Loucy (cell line): ENCODE results near the gene DLGAP1.

ENCODE experiments used
- H2AFZ ChIP-seq: fragments of 200-600 bp; sonication (generic); 2 replicates; pipeline ENCODE4 v1.6.0; 2016; ENCODE audit warnings: antibody characterized with exemption, mild to moderate bottlenecking, low read length, moderate library complexity
- H3F3A ChIP-seq: fragments of 200-600 bp; 2 replicates; pipeline ENCODE4 v1.6.0; 2016; ENCODE audit warnings: antibody characterized with exemption, low read depth, mild to moderate bottlenecking
- H3K27me3 ChIP-seq: fragments of 200-600 bp; sonication (generic); 2 replicates; pipeline ENCODE4 v1.6.1; 2014; ENCODE audit warnings: low read length, mild to moderate bottlenecking; ENCODE audit not compliant: insufficient read depth, poor library complexity, severe bottlenecking
- H3K36me3 ChIP-seq: fragments of 200-600 bp; sonication (generic); 2 replicates; pipeline ENCODE4 v1.6.1; 2016; ENCODE audit warnings: low read length; ENCODE audit not compliant: insufficient read depth
- H3K4me1 ChIP-seq: fragments of 200-600 bp; sonication (generic); 2 replicates; pipeline ENCODE4 v1.5.1; 2014; ENCODE audit warnings: low read length, mild to moderate bottlenecking; ENCODE audit not compliant: insufficient read depth, poor library complexity, severe bottlenecking
- H3K4me2 ChIP-seq: fragments of 200-600 bp; sonication (generic); 2 replicates; pipeline ENCODE4 v1.6.0; 2014; ENCODE audit warnings: antibody characterized with exemption, low read length, low read depth, mild to moderate bottlenecking; ENCODE audit not compliant: poor library complexity, severe bottlenecking
- H3K4me3 ChIP-seq: fragments of 200-600 bp; sonication (generic); 2 replicates; pipeline ENCODE4 v1.5.1; 2014; ENCODE audit warnings: low read length, mild to moderate bottlenecking, mixed read lengths; ENCODE audit not compliant: poor library complexity, severe bottlenecking
- H3K79me2 ChIP-seq: fragments of 200-600 bp; sonication (generic); 2 replicates; pipeline ENCODE4 v1.6.1; 2014; ENCODE audit warnings: low read length; ENCODE audit not compliant: insufficient read depth
- H3K9ac ChIP-seq: fragments of 200-600 bp; sonication (generic); 2 replicates; pipeline ENCODE4 v1.6.0; 2014; ENCODE audit warnings: mild to moderate bottlenecking, low read depth, low read length, moderate library complexity; ENCODE audit not compliant: poor library complexity, severe bottlenecking
- H3K9me2 ChIP-seq: fragments of 200-600 bp; sonication (generic); replicated peaks from 2 replicates; pipeline ENCODE4 v1.6.1; 2016; ENCODE audit warnings: low read depth, low read length, mixed read lengths
- H3K9me3 ChIP-seq: fragments of 200-600 bp; sonication (generic); 2 replicates; pipeline ENCODE4 v1.6.1; 2014; ENCODE audit warnings: mild to moderate bottlenecking, antibody characterized with exemption, low read length, low read depth; ENCODE audit not compliant: insufficient read depth
- H4K20me1 ChIP-seq: fragments of 200-600 bp; sonication (generic); 2 replicates; pipeline ENCODE4 v1.6.0; 2014; ENCODE audit warnings: antibody characterized with exemption, low read length, mild to moderate bottlenecking; ENCODE audit not compliant: insufficient read depth, poor library complexity, severe bottlenecking
- EZH2phosphoT487 ChIP-seq: fragments of 200-600 bp; IDR thresholded peaks from 2 replicates; pipeline ENCODE4 v1.6.1; 2018; ENCODE audit warnings: antibody characterized with exemption, mild to moderate bottlenecking, moderate library complexity, borderline replicate concordance
- TF ChIP-seq, protein P1 (sequence below): fragments of 200-600 bp; sonication (generic); conservative IDR thresholded peaks from 2 replicates; pipeline ENCODE4 v1.5.1; 2014; ENCODE audit warnings: mild to moderate bottlenecking, antibody characterized with exemption, low read length

Gene DLGAP1

DNA sequence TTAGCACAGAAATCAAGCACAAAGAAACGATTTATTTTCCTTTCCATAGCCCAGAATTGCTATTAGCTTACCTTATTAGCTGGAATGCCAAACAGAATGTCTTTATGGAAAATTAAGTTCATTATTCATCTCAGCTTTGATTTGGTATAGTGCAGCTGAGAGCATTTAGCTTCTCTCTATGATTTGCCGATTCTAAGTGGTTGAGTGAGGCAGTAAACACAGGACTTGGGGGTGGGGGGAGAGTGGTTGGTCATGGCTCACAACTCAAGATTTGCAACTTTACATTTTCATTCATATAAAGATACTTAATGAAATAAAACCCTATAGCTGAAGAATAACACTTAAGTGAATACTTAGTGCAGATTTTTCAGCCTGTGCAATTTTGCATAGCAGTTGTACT, 609.9 kb downstream of the DLGAP1 start:
- H3K4me1 ChIP-seq, result no peaks in the 10 kb centered on the region
- no peak overlapping the region for H3K9ac ChIP-seq
- no peaks in the 10 kb centered on the region for H3K9me3 ChIP-seq
- no peak overlapping the region for H2AFZ ChIP-seq
- H4K20me1 ChIP-seq, result no peaks in the 10 kb centered on the region
- H3K9me2 ChIP-seq, result no peaks in the 10 kb centered on the region
- H3K27me3 ChIP-seq, result no peaks in the 10 kb centered on the region
- H3K4me3 ChIP-seq, result no peak overlapping the region
- no peak overlapping the region for H3K4me2 ChIP-seq
- TF ChIP-seq, protein P1, sequence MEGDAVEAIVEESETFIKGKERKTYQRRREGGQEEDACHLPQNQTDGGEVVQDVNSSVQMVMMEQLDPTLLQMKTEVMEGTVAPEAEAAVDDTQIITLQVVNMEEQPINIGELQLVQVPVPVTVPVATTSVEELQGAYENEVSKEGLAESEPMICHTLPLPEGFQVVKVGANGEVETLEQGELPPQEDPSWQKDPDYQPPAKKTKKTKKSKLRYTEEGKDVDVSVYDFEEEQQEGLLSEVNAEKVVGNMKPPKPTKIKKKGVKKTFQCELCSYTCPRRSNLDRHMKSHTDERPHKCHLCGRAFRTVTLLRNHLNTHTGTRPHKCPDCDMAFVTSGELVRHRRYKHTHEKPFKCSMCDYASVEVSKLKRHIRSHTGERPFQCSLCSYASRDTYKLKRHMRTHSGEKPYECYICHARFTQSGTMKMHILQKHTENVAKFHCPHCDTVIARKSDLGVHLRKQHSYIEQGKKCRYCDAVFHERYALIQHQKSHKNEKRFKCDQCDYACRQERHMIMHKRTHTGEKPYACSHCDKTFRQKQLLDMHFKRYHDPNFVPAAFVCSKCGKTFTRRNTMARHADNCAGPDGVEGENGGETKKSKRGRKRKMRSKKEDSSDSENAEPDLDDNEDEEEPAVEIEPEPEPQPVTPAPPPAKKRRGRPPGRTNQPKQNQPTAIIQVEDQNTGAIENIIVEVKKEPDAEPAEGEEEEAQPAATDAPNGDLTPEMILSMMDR, result no peak
- no peak for TF ChIP-seq EZH2phosphoT487
- H3F3A ChIP-seq, result no peaks in the 10 kb centered on the region
- no peaks in the 10 kb centered on the region for H3K36me3 ChIP-seq
- no peaks in the 10 kb centered on the region for H3K79me2 ChIP-seq

DNA sequence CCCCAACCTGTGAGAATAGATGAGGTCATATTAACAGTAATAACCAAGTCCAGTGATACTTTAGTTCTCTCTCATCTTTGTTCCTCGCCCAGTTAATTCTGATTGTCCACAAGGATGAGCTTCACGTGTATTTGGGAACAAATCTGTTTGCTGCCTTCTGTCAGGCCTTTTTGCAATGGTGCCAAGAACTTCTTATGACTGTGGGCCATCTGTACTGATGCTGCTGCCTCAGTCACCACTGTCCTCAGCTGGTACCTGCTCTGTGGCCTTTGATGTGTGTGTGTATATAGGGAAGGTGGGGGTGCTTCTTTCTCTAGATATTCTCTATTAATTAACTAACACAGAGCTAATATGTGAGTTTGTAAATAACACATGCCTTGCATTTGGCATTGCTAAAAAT, 612.3 kb downstream of the DLGAP1 start:
- Histone ChIP-seq H3K9me2 (no peaks in the 10 kb centered on the region), H3K79me2 (no peaks in the 10 kb centered on the region), H3K27me3 (no peaks in the 10 kb centered on the region), H3K4me2 (no peak overlapping the region), H3K9ac (no peak overlapping the region), H4K20me1 (no peaks in the 10 kb centered on the region), H3K4me1 (no peaks in the 10 kb centered on the region), H3F3A (no peaks in the 10 kb centered on the region), H3K9me3 (no peaks in the 10 kb centered on the region), H2AFZ (no peak overlapping the region), H3K4me3 (no peak overlapping the region), H3K36me3 (no peaks in the 10 kb centered on the region)
- TF ChIP-seq EZH2phosphoT487, result no peak
- TF ChIP-seq, protein P1, result no peak

DNA sequence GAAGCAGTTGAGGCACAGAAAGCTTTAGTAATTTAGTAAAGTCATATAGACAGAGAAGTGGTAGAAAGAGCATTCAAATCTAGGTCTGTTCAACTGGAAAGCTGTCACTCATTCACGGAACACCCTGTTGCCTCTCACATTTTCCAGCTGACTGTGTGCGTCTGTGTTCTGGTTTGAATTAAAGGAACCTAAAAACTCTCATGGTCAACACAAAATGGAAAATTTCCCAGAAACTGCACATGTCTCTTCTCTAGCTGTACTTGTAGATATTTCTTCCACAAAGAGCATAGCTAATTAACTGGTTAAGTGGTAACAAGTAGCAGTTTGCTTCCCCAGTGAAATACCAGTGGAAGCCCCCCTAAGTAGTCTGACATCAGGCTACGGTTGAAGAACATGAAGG, 614.3 kb downstream of the DLGAP1 start:
- Histone ChIP-seq H3K27me3 (no peaks in the 10 kb centered on the region), H3K9me2 (no peaks in the 10 kb centered on the region), H3K36me3 (no peaks in the 10 kb centered on the region), H3K4me1 (no peaks in the 10 kb centered on the region), H3K9me3 (no peaks in the 10 kb centered on the region), H3K79me2 (no peaks in the 10 kb centered on the region), H3K9ac (no peak overlapping the region), H3K4me3 (no peak overlapping the region), H3K4me2 (no peak overlapping the region), H4K20me1 (no peaks in the 10 kb centered on the region), H3F3A (no peaks in the 10 kb centered on the region), H2AFZ (no peak overlapping the region)
- no peak for TF ChIP-seq EZH2phosphoT487
- TF ChIP-seq, protein P1, result no peak
